ENCODE measurements around the gene ZRANB3.
"Not testable (repeated sequence)": the region's sequence is repeated elsewhere in the genome, so short reads cannot be mapped to it uniquely, and the experiment has no call there.

ZRANB3 gene

GRCh38 chr2:135555311-135555710, 24.3 kb upstream of the ZRANB3 start:
- no peak overlapping the region for H3K4me3 ChIP-seq (replicated peaks; ENCODE audit: low read depth, low read length)
- TF ChIP-seq, protein P1, sequence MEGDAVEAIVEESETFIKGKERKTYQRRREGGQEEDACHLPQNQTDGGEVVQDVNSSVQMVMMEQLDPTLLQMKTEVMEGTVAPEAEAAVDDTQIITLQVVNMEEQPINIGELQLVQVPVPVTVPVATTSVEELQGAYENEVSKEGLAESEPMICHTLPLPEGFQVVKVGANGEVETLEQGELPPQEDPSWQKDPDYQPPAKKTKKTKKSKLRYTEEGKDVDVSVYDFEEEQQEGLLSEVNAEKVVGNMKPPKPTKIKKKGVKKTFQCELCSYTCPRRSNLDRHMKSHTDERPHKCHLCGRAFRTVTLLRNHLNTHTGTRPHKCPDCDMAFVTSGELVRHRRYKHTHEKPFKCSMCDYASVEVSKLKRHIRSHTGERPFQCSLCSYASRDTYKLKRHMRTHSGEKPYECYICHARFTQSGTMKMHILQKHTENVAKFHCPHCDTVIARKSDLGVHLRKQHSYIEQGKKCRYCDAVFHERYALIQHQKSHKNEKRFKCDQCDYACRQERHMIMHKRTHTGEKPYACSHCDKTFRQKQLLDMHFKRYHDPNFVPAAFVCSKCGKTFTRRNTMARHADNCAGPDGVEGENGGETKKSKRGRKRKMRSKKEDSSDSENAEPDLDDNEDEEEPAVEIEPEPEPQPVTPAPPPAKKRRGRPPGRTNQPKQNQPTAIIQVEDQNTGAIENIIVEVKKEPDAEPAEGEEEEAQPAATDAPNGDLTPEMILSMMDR (IDR thresholded peaks at IDR 0.05; ENCODE audit: low read length, missing control alignments): no peak
- DNase-seq (ENCODE audit: low read depth): no peak

- TF ChIP-seq, protein P1 (IDR thresholded peaks at IDR 0.05; ENCODE audit: low read length, missing control alignments): no peak
- DNase-seq (ENCODE audit: low read depth): no peak
- H3K4me3 ChIP-seq (replicated peaks; ENCODE audit: low read depth, low read length): no peak overlapping the region
These were observed 21.9 kb upstream of the ZRANB3 start for GRCh38 chr2:135552887-135553286.

DNA sequence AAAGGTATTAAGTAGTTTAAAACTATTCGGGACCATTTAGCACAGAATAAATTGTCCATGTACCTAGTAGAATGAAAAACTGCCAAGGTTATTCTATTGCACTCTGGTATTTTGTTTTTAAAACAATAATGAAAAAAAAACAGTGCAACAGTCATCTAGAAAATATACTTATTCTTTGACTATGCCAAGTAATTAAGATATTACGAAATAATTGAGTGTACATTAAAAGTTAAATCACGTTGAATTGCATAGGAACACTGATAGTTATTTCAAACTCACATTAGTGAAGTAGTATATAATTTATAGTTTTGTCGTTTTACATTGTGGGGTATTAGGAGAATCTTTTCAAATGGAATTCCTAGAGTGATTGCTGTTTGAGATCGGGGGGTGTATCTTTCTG, 20.3 kb upstream of the ZRANB3 start:
- no peak overlapping the region for H3K4me3 ChIP-seq (replicated peaks; ENCODE audit: low read depth, low read length)
- no peak for DNase-seq (ENCODE audit: low read depth)
- TF ChIP-seq, protein P1 (IDR thresholded peaks at IDR 0.05; ENCODE audit: low read length, missing control alignments): no peak

DNA sequence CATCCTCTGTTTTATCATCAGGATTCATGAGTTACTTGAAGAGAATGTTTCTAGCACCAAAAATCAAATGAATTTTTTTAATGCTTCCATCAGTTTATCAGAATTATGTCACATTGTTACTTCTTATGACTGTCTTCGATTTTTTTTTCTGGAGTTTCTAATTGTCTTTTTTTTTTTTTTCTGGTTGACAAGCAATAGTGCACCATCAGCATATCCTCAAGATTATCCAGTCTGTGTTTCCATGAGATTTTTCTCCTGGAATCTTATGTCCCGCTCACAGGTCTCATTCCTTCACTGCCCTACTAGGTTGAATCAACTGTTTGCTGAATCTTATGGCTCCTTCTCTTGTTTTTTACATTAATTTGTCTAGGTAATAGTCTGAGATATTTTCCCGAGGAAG, 16.3 kb upstream of the ZRANB3 start:
- H3K4me3 ChIP-seq (replicated peaks; ENCODE audit: low read depth, low read length): no peak overlapping the region
- TF ChIP-seq, protein P1 (IDR thresholded peaks at IDR 0.05; ENCODE audit: low read length, missing control alignments): no peak

GRCh38 chr2:135546436-135546835, 15.4 kb upstream of the ZRANB3 start:
- DNase-seq (ENCODE audit: low read depth): no peak
- TF ChIP-seq, protein P1 (IDR thresholded peaks at IDR 0.05; ENCODE audit: low read length, missing control alignments): no peak
- no peak overlapping the region for H3K4me3 ChIP-seq (replicated peaks; ENCODE audit: low read depth, low read length)

More for the DNA sequence above, 16.3 kb upstream of the ZRANB3 start:
- DNase-seq (ENCODE audit: low read depth): no peak

- not testable (repeated sequence) for H3K4me3 ChIP-seq (replicated peaks; ENCODE audit: low read depth, low read length); DNase-seq (ENCODE audit: low read depth)
These were observed 2.5 kb upstream of the ZRANB3 start for GRCh38 chr2:135533545-135533944.

DNA sequence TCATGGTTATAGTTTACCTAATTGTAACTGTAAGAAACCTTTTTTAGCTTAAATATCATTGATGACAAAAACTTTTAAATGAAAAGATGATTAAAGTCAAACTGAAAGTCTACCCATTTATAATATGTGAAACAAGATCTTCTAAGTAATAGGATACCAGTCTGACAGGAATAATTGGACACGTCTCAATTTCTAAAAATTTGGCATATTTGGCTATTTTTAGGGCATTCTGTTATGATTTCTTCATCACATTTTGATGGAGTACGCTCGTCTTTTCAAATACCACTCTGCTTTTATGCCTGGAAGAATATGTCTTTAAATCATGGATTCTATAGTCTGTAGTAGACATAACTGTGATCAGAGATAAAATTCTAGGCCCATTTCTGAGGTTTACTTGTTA, 1.6 kb upstream of the ZRANB3 start:
- peak overlapping the region; percentile 95 for H3K4me3 ChIP-seq (replicated peaks; ENCODE audit: low read depth, low read length)
- TF ChIP-seq, protein P1 (IDR thresholded peaks at IDR 0.05; ENCODE audit: low read length, missing control alignments): no peak
- peak; percentile 6 for DNase-seq (ENCODE audit: low read depth)

Data from fibroblast of pulmonary artery (primary cell).